ENCODE results near the gene CRLF2.
"Not testable (repeated sequence)": the region's sequence is repeated elsewhere in the genome, so short reads cannot be mapped to it uniquely, and the experiment has no call there.

The CRLF2 gene

GRCh38 chrX:1215123-1215823, 2.8 kb upstream of the CRLF2 start:
- no peak for DNase-seq (ENCODE audit: low spot score)

GRCh38 chrX:1213971-1214370, 1.5 kb upstream of the CRLF2 start:
- DNase-seq (ENCODE audit: low spot score): no peak

- no peak for DNase-seq (ENCODE audit: low spot score)
Measured at GRCh38 chrX:1210844-1211243, 1.6 kb downstream of the CRLF2 start.

- DNase-seq (ENCODE audit: low spot score): no peak
Measured at GRCh38 chrX:1207496-1208025, 4.9 kb downstream of the CRLF2 start.

GRCh38 chrX:1205681-1206611, 6.5 kb downstream of the CRLF2 start:
- DNase-seq (ENCODE audit: low spot score): peak; percentile 59

GRCh38 chrX:1202251-1202650, 10.2 kb downstream of the CRLF2 start:
- no peak for DNase-seq (ENCODE audit: low spot score)

GRCh38 chrX:1196436-1196835, 16.0 kb downstream of the CRLF2 start:
- no peak for DNase-seq (ENCODE audit: low spot score)

- DNase-seq (ENCODE audit: low spot score): not testable (repeated sequence)
Measured at GRCh38 chrX:1192196-1192595, 20.3 kb downstream of the CRLF2 start.

GRCh38 chrX:1190596-1191145, 21.8 kb downstream of the CRLF2 start:
- no peak for DNase-seq (ENCODE audit: low spot score)

- no peak for DNase-seq (ENCODE audit: low spot score)
Measured at GRCh38 chrX:1185561-1185960, 26.9 kb downstream of the CRLF2 start.

GRCh38 chrX:1182211-1182610, 30.2 kb downstream of the CRLF2 start:
- no peak for DNase-seq (ENCODE audit: low spot score)

GRCh38 chrX:1181661-1182060, 30.8 kb downstream of the CRLF2 start:
- DNase-seq (ENCODE audit: low spot score): not testable (repeated sequence)

- no peak for DNase-seq (ENCODE audit: low spot score)
Measured at GRCh38 chrX:1181170-1181569, 31.3 kb downstream of the CRLF2 start.

- no peak for DNase-seq (ENCODE audit: low spot score)
Measured at GRCh38 chrX:1178580-1179057, 33.8 kb downstream of the CRLF2 start.

GRCh38 chrX:1176531-1177320, 35.7 kb downstream of the CRLF2 start:
- DNase-seq (ENCODE audit: low spot score): not testable (repeated sequence)

- DNase-seq (ENCODE audit: low spot score): not testable (repeated sequence)
Measured at GRCh38 chrX:1174609-1175545, 37.6 kb downstream of the CRLF2 start.

- not testable (repeated sequence) for DNase-seq (ENCODE audit: low spot score)
Measured at GRCh38 chrX:1173435-1173834, 39.0 kb downstream of the CRLF2 start.

GRCh38 chrX:1172496-1172895, 40.0 kb downstream of the CRLF2 start:
- DNase-seq (ENCODE audit: low spot score): no peak

GRCh38 chrX:1171915-1172314, 40.5 kb downstream of the CRLF2 start:
- DNase-seq (ENCODE audit: low spot score): not testable (repeated sequence)

- DNase-seq (ENCODE audit: low spot score): no peak
Measured at GRCh38 chrX:1170243-1170642, 42.2 kb downstream of the CRLF2 start.

All from globus pallidus (tissue), 1 donor.